ENCODE data around the gene RBMX2. TPM values are rescaled to one million over a fixed set of nuclear protein-coding genes. Genes with fewer than 3 reads are reported as not detected.
"Not testable (repeated sequence)": the region's sequence is repeated elsewhere in the genome, so short reads cannot be mapped to it uniquely, and the experiment has no call there.

Gene RBMX2
- total RNA-seq, 2 experiments from 2014 or later: 25.4 to 26.8 TPM

DNA sequence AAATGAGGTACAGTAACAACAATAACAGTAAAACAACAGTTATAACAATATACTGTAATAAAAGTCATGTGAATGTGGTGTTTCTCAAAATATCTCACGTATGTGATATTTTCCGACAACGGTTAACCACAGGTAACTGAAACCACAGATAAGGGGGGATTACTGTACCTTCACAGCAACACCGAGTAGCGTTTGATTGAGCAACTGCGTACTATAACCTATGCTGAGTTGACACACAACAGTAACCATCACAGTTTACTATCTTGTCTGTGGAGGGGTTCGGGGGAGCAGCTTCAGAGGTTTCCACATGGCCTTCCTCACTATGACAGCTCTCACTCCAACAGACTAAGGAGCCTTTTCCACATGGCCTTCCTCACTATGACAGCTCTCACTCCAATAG, 13.4 kb downstream of the RBMX2 start:
- DNase-seq (no peak), ATAC-seq (no peak)
- Mint-ChIP-seq H3K4me3 (no peak overlapping the region), H3K36me3 (ENCODE audit: low read depth) (peaks cover 17% of the 10 kb centered on the region), H3K27me3 (no peaks in the 10 kb centered on the region), H3K27ac (no peak overlapping the region), H3K4me1 (no peaks in the 10 kb centered on the region), H3K9me3 (ENCODE audit: low read depth) (no peaks in the 10 kb centered on the region)
- CTCF ChIA-PET: no interaction called here
- intact Hi-C loops (cut with DNase I, micrococcal nuclease): no loop called here
- POLR2A ChIA-PET: no interaction called here

DNA sequence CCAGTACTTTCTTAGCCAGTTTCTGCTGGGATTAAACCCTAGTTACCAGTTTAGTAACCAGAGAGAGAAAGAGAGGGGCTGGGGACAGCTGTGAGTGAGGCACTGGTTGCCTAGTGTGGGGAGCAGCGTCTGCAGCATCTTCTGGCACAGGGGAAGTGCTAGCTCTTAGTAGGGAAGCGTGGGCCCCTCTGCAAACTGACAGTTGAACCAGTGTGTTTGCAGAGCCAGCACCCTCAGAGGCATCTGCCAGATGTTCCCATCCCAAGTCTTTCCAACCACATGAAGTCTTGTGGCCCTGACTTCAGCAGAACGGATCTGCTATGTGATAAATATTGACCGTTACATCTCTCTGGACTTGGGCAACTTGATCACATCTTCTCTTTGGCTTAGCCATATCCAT, 15.0 kb downstream of the RBMX2 start:
- H3K36me3 Mint-ChIP-seq (ENCODE audit: low read depth): peaks cover 10% of the 10 kb centered on the region
- H3K9me3 Mint-ChIP-seq (ENCODE audit: low read depth): no peaks in the 10 kb centered on the region
- ATAC-seq (no peak), DNase-seq (no peak)
- intact Hi-C loops (cut with DNase I, micrococcal nuclease): no loop called here
- ChIA-PET CTCF (interaction anchor here (0.6 kb wide), 1 partner anchor 20 kb away, joined by 3 read pairs; no protein-coding TSS in a partner anchor), POLR2A (no interaction called here)
- H3K4me3 Mint-ChIP-seq: no peak overlapping the region
- no peaks in the 10 kb centered on the region for H3K4me1 Mint-ChIP-seq
- H3K27me3 Mint-ChIP-seq: no peaks in the 10 kb centered on the region
- H3K27ac Mint-ChIP-seq: no peak overlapping the region

DNA sequence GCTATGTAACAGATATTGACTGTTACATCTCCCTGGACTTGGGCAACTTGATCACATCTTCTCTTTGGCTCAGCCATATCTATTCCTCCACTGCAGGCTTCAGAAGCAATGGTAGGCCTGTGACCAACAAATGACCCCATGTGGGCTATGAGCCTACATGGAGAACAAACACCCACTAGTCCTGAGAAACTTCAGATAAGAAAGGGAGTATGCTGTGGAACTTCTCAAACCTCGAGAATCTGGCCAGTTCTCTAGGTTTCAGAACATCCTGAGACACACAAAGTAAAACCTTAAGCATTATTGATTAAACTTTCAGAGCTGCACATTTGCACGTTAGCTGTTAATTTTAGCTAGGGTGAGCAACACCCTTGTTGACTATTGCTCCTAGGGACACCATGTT, 16.3 kb downstream of the RBMX2 start:
- H3K27me3 Mint-ChIP-seq: no peaks in the 10 kb centered on the region
- DNase-seq (no peak), ATAC-seq (no peak)
- peaks cover 6% of the 10 kb centered on the region for H3K36me3 Mint-ChIP-seq (ENCODE audit: low read depth)
- no peaks in the 10 kb centered on the region for H3K9me3 Mint-ChIP-seq (ENCODE audit: low read depth)
- no peak overlapping the region for H3K27ac Mint-ChIP-seq
- CTCF ChIA-PET: no interaction called here
- no peaks in the 10 kb centered on the region for H3K4me1 Mint-ChIP-seq
- intact Hi-C loops (cut with DNase I, micrococcal nuclease): no loop called here
- H3K4me3 Mint-ChIP-seq: no peak overlapping the region
- POLR2A ChIA-PET: no interaction called here

DNA sequence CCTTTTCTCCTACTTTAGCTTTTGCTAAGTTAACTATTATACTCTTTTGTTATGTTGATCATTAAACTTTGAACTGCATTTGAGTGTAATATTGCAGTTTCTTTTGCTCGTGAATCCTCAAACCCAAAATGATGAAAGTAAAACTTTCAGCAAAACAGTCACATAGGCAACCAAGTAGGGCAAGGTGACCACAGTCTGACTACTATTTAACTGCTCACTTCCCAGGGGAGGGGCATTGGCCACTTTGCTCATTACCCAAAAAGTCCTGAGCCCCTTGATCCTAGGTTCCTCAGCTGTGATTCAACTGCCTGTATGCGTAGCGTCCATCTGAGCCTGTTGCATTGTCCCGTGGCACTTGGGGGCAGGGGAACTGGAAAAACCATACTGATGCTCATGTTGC, 17.0 kb downstream of the RBMX2 start:
- peaks cover 6% of the 10 kb centered on the region for H3K36me3 Mint-ChIP-seq (ENCODE audit: low read depth)

DNA sequence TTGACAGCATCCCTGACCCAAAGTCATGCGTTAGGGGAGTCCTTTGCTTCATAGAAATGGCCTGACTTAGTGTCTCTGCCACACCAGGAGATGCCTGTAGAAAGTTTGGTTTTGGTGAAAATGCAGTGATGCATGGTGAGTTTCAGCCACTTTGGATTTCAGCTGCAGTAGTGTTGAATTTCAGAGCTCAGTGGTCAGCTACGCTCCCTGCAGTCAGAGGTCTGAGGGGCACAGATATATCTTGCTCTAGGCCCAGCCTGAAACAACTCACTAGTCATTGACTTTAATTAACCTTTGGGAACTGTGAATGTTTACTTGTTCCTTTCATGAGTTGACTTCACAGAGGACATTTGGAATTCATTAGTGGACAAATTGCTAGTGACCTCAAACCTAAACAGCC, 17.5 kb downstream of the RBMX2 start:
- no peak overlapping the region for H3K27ac Mint-ChIP-seq
- POLR2A ChIA-PET: no interaction called here
- DNase-seq (no peak), ATAC-seq (no peak)
- no peaks in the 10 kb centered on the region for H3K27me3 Mint-ChIP-seq
- peaks cover 4% of the 10 kb centered on the region for H3K36me3 Mint-ChIP-seq (ENCODE audit: low read depth)
- H3K9me3 Mint-ChIP-seq (ENCODE audit: low read depth): no peaks in the 10 kb centered on the region
- no peaks in the 10 kb centered on the region for H3K4me1 Mint-ChIP-seq
- CTCF ChIA-PET: no interaction called here
- intact Hi-C loops (cut with DNase I, micrococcal nuclease): no loop called here
- H3K4me3 Mint-ChIP-seq: no peak overlapping the region

More for the DNA sequence above, 17.0 kb downstream of the RBMX2 start:
- Mint-ChIP-seq H3K27me3 (no peaks in the 10 kb centered on the region), H3K4me3 (no peak overlapping the region), H3K9me3 (ENCODE audit: low read depth) (no peaks in the 10 kb centered on the region), H3K27ac (no peak overlapping the region), H3K4me1 (no peaks in the 10 kb centered on the region)
- no peak for ATAC-seq
- POLR2A ChIA-PET: no interaction called here
- DNase-seq: no peak
- CTCF ChIA-PET: no interaction called here
- intact Hi-C loops (cut with DNase I, micrococcal nuclease): no loop called here

DNA sequence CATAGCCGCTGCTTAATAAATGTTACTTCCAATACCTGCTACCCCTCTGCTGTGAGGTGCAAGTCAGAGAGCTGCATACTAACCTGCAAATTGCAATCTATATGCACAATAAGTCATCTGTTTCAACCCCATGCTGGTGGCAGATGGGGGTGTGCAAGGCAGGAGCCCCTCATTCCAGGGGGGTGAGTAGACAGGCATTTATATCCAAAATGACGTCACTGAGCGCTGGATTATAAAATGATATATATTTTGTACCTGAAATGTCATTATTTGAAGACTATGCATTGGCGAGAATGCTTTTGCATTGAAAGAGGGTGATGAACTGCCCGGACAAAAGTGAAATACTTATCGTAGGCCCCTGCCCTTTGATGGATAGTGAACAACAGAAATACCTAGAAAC, 24.7 kb downstream of the RBMX2 start:
- ChIA-PET POLR2A (no interaction called here), CTCF (no interaction called here)
- H3K4me1 Mint-ChIP-seq: no peaks in the 10 kb centered on the region
- H3K9me3 Mint-ChIP-seq (ENCODE audit: low read depth): no peaks in the 10 kb centered on the region
- no peaks in the 10 kb centered on the region for H3K36me3 Mint-ChIP-seq (ENCODE audit: low read depth)
- no peak overlapping the region for H3K4me3 Mint-ChIP-seq
- H3K27me3 Mint-ChIP-seq: no peaks in the 10 kb centered on the region
- no peak for DNase-seq
- no peak for ATAC-seq
- intact Hi-C loops (cut with DNase I, micrococcal nuclease): no loop called here
- no peak overlapping the region for H3K27ac Mint-ChIP-seq

DNA sequence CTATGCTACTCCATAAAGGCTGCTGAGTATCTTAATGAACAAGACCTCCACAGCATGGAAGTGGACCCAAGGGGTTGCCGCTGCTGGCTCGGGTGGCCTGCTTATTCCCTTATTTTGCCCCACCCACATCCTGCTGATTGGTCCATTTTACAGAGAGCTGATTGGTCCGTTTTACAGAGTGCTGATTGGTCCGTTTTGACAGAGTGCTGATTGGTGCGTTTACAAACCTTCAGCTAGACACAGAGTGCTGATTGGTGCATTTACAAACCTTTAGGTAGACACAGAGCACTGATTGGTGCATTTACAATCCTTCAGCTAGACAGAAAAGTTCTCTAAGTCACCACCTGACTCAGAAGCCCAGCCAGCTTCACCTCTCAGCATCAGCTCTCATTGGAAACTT, 27.4 kb downstream of the RBMX2 start:
- H3K4me1 Mint-ChIP-seq; H3K36me3 Mint-ChIP-seq (ENCODE audit: low read depth); ATAC-seq; H3K27ac Mint-ChIP-seq; H3K4me3 Mint-ChIP-seq; H3K27me3 Mint-ChIP-seq; DNase-seq; H3K9me3 Mint-ChIP-seq (ENCODE audit: low read depth); intact Hi-C loops (cut with DNase I, micrococcal nuclease); POLR2A ChIA-PET: not testable (repeated sequence)
- CTCF ChIA-PET: interaction anchor here (0.5 to 0.7 kb wide), 2 partner anchors 103 to 820 kb away, joined by 3 read pairs; no protein-coding TSS in a partner anchor

- no peaks in the 10 kb centered on the region for H3K27me3 Mint-ChIP-seq
- POLR2A ChIA-PET: no interaction called here
- DNase-seq (no peak), ATAC-seq (no peak)
- H3K27ac Mint-ChIP-seq: no peak overlapping the region
- no peaks in the 10 kb centered on the region for H3K9me3 Mint-ChIP-seq (ENCODE audit: low read depth)
- CTCF ChIA-PET: no interaction called here
- intact Hi-C loops (cut with DNase I, micrococcal nuclease): no loop called here
- no peak overlapping the region for H3K4me3 Mint-ChIP-seq
- no peaks in the 10 kb centered on the region for H3K4me1 Mint-ChIP-seq
- no peaks in the 10 kb centered on the region for H3K36me3 Mint-ChIP-seq (ENCODE audit: low read depth)
Observed at GRCh38 chrX:130435937-130436336, 34.1 kb downstream of the RBMX2 start.

- DNase-seq; H3K4me3 Mint-ChIP-seq; intact Hi-C loops (cut with DNase I, micrococcal nuclease); ATAC-seq; H3K27me3 Mint-ChIP-seq; H3K4me1 Mint-ChIP-seq; H3K36me3 Mint-ChIP-seq (ENCODE audit: low read depth); CTCF ChIA-PET; H3K9me3 Mint-ChIP-seq (ENCODE audit: low read depth); H3K27ac Mint-ChIP-seq: not testable (repeated sequence)
- POLR2A ChIA-PET: interaction anchor here (0.6 kb wide), 1 partner anchor 34 kb away, joined by 3 read pairs; no protein-coding TSS in a partner anchor
Observed at GRCh38 chrX:130437996-130438395, 36.2 kb downstream of the RBMX2 start.

- POLR2A ChIA-PET: no interaction called here
- H3K36me3 Mint-ChIP-seq (ENCODE audit: low read depth): no peaks in the 10 kb centered on the region
- intact Hi-C loops (cut with DNase I, micrococcal nuclease): no loop called here
- no peak overlapping the region for H3K27ac Mint-ChIP-seq
- no peaks in the 10 kb centered on the region for H3K9me3 Mint-ChIP-seq (ENCODE audit: low read depth)
- CTCF ChIA-PET: no interaction called here
- no peaks in the 10 kb centered on the region for H3K27me3 Mint-ChIP-seq
- no peaks in the 10 kb centered on the region for H3K4me1 Mint-ChIP-seq
- DNase-seq (no peak), ATAC-seq (no peak)
- no peak overlapping the region for H3K4me3 Mint-ChIP-seq
Observed at GRCh38 chrX:130443875-130444274, 42.1 kb downstream of the RBMX2 start.

GRCh38 chrX:130444641-130445336, 43.0 kb downstream of the RBMX2 start:
- Mint-ChIP-seq H3K4me3 (no peak overlapping the region), H3K36me3 (ENCODE audit: low read depth) (no peaks in the 10 kb centered on the region)

DNA sequence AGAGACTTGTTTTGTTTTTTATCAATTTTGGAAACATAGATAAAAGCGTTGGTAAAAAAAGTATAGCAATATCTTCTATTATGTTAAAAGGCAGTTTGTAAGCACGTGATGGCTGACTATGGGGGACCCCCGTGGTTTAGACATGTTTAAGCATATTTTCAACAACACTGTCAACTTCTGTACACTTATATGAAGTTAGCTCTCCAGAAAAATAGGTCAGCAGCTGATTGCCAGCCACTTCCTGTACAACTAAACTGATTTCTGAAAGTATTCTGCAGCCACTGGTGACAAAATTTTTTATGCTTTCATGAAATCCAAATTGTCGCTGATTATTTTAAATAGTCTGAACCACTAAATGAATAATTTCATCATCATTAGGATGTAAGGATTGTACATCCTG, 45.2 kb downstream of the RBMX2 start:
- Mint-ChIP-seq H3K4me3 (no peak overlapping the region), H3K27ac (no peak overlapping the region), H3K9me3 (ENCODE audit: low read depth) (no peaks in the 10 kb centered on the region), H3K4me1 (no peaks in the 10 kb centered on the region), H3K27me3 (no peaks in the 10 kb centered on the region), H3K36me3 (ENCODE audit: low read depth) (no peaks in the 10 kb centered on the region)
- ChIA-PET CTCF (no interaction called here), POLR2A (no interaction called here)
- DNase-seq (no peak), ATAC-seq (no peak)
- intact Hi-C loops (cut with DNase I, micrococcal nuclease): no loop called here

More at GRCh38 chrX:130444641-130445336, 43.0 kb downstream of the RBMX2 start:
- no peaks in the 10 kb centered on the region for H3K27me3 Mint-ChIP-seq
- ATAC-seq (no peak), DNase-seq (no peak)
- no peaks in the 10 kb centered on the region for H3K9me3 Mint-ChIP-seq (ENCODE audit: low read depth)
- H3K27ac Mint-ChIP-seq: no peak overlapping the region
- intact Hi-C loops (cut with DNase I, micrococcal nuclease): no loop called here
- H3K4me1 Mint-ChIP-seq: no peaks in the 10 kb centered on the region
- CTCF ChIA-PET: interaction anchor here (0.6 kb wide), 1 partner anchor 26 kb away, joined by 5 read pairs; no protein-coding TSS in a partner anchor
- POLR2A ChIA-PET: no interaction called here

All from activated CD4-positive, alpha-beta T cell treated with anti-CD3 and anti-CD28 coated beads for 36 hours (primary cell).